H9 (cell line): ENCODE results near the gene PDE4DIP. TPM values are rescaled to one million over a fixed set of nuclear protein-coding genes. Genes with fewer than 3 reads are reported as not detected.
"Not testable (repeated sequence)": the region's sequence is repeated elsewhere in the genome, so short reads cannot be mapped to it uniquely, and the experiment has no call there.

Source experiments
- DNase-seq: peaks from one replicate; pipeline ENCODE4 v3.0.0-alpha.2; 2017
- H2AFZ ChIP-seq: one replicate; pipeline ENCODE4 v1.6.1; 2013; ENCODE audit warnings: mild to moderate bottlenecking, low read length, control low read depth, moderate library complexity
- H2AK5ac ChIP-seq: 2 replicates; pipeline ENCODE4 v1.6.1; 2013; ENCODE audit warnings: low read length, control low read depth, mixed read lengths; ENCODE audit not compliant: insufficient read length
- H2BK120ac ChIP-seq: one replicate; pipeline ENCODE4 v1.6.1; 2013; ENCODE audit warnings: low read depth, mild to moderate bottlenecking, low read length, control low read depth, inconsistent platforms; ENCODE audit not compliant: poor library complexity, severe bottlenecking
- H2BK12ac ChIP-seq: 2 replicates; pipeline ENCODE4 v1.6.1; 2013; ENCODE audit warnings: low read length, control low read depth, mixed read lengths, low read depth; ENCODE audit not compliant: insufficient read length
- H2BK15ac ChIP-seq: 2 replicates; pipeline ENCODE4 v1.6.1; 2013; ENCODE audit warnings: low read depth, low read length, control low read depth
- H2BK20ac ChIP-seq: one replicate; pipeline ENCODE4 v1.6.1; 2013; ENCODE audit warnings: low read depth, mild to moderate bottlenecking, low read length, control low read depth, inconsistent platforms; ENCODE audit not compliant: poor library complexity, severe bottlenecking
- H2BK5ac ChIP-seq: 2 replicates; pipeline ENCODE4 v1.6.1; 2013; ENCODE audit warnings: low read length, control low read depth, mixed read lengths; ENCODE audit not compliant: insufficient read length
- H3K14ac ChIP-seq: 2 replicates; pipeline ENCODE4 v1.6.1; 2013; ENCODE audit warnings: low read length, control low read depth; ENCODE audit not compliant: insufficient read depth
- H3K18ac ChIP-seq: 2 replicates; pipeline ENCODE4 v1.6.1; 2013; ENCODE audit warnings: low read depth, mild to moderate bottlenecking, mixed read lengths, low read length, control low read depth; ENCODE audit not compliant: insufficient read length
- H3K23ac ChIP-seq: 2 replicates; pipeline ENCODE4 v1.6.1; 2013; ENCODE audit warnings: low read length, control low read depth, mixed read lengths, low read depth; ENCODE audit not compliant: insufficient read length
- H3K23me2 ChIP-seq: 2 replicates; pipeline ENCODE4 v1.6.1; 2013; ENCODE audit warnings: low read depth, mild to moderate bottlenecking, mixed read lengths, low read length, control low read depth; ENCODE audit not compliant: insufficient read length, poor library complexity, severe bottlenecking
- H3K27ac ChIP-seq: 2 replicates; pipeline ENCODE4 v1.5.1; 2013; ENCODE audit warnings: low read length, control low read depth, mixed read lengths, low read depth; ENCODE audit not compliant: insufficient read length
- H3K27me3 ChIP-seq: 2 replicates; pipeline ENCODE4 v1.6.1; 2013; ENCODE audit warnings: low read length, control low read depth, inconsistent platforms; ENCODE audit not compliant: insufficient read depth
- H3K4ac ChIP-seq: 2 replicates; pipeline ENCODE4 v1.6.1; 2013; ENCODE audit warnings: low read depth, mild to moderate bottlenecking, control low read depth, inconsistent platforms, low read length, moderate library complexity
- H3K4me1 ChIP-seq: 2 replicates; pipeline ENCODE4 v1.6.1; 2013; ENCODE audit warnings: low read length, control low read depth, inconsistent platforms; ENCODE audit not compliant: insufficient read depth
- H3K4me2 ChIP-seq: 2 replicates; pipeline ENCODE4 v1.6.1; 2013; ENCODE audit warnings: low read length, control low read depth, mixed read lengths; ENCODE audit not compliant: insufficient read length, insufficient read depth
- H3K56ac ChIP-seq: 2 replicates; pipeline ENCODE4 v1.6.1; 2013; ENCODE audit warnings: low read depth, mild to moderate bottlenecking, mixed read lengths, low read length, control low read depth; ENCODE audit not compliant: insufficient read length
- H3K79me1 ChIP-seq: 2 replicates; pipeline ENCODE4 v1.6.1; 2013; ENCODE audit warnings: low read depth, mild to moderate bottlenecking, moderate library complexity, low read length, control low read depth, inconsistent platforms; ENCODE audit not compliant: insufficient read depth, poor library complexity, severe bottlenecking
- H3K79me2 ChIP-seq: 2 replicates; pipeline ENCODE4 v1.6.1; 2013; ENCODE audit warnings: low read length, control low read depth, inconsistent platforms; ENCODE audit not compliant: insufficient read depth
- H3K9ac ChIP-seq: 2 replicates; pipeline ENCODE4 v1.6.1; 2013; ENCODE audit warnings: low read length, control low read depth, mixed read lengths; ENCODE audit not compliant: insufficient read length; ENCODE audit errors: extremely low read depth
- H3K9me3 ChIP-seq: one replicate; pipeline ENCODE4 v1.6.1; 2013; ENCODE audit warnings: low read depth, low read length, inconsistent platforms; ENCODE audit not compliant: control insufficient read depth
- H3T11ph ChIP-seq: one replicate; pipeline ENCODE4 v1.6.1; 2013; ENCODE audit warnings: mild to moderate bottlenecking, low read length, control low read depth, inconsistent platforms
- H4K20me1 ChIP-seq: one replicate; pipeline ENCODE4 v1.6.1; 2013; ENCODE audit not compliant: control insufficient read depth, insufficient read length, insufficient read depth
- H4K5ac ChIP-seq: 2 replicates; pipeline ENCODE4 v1.6.1; 2013; ENCODE audit warnings: low read depth, mild to moderate bottlenecking, mixed read lengths, low read length, control low read depth; ENCODE audit not compliant: insufficient read length
- H4K8ac ChIP-seq: replicated peaks from 2 replicates; pipeline ENCODE4 v1.6.1; 2013; ENCODE audit warnings: low read length, control low read depth, mixed read lengths, low read depth; ENCODE audit not compliant: insufficient read length
- H4K91ac ChIP-seq: 2 replicates; pipeline ENCODE4 v1.6.1; 2013; ENCODE audit warnings: low read depth, mild to moderate bottlenecking, moderate library complexity, mixed read lengths, low read length, control low read depth; ENCODE audit not compliant: insufficient read length
- H3K27ac Mint-ChIP-seq, 3 experiments: 2 replicates in 2 of 3; 3 replicates in 1 of 3; pipeline ENCODE4 v1.8.0; 2020 to 2021; ENCODE audit warnings: mixed read lengths in 3 of 3, mild to moderate bottlenecking in 1 of 3, moderate library complexity in 1 of 3
- H3K27me3 Mint-ChIP-seq: 2 replicates; pipeline ENCODE4 v1.8.0; 2021; ENCODE audit warnings: low read depth, mild to moderate bottlenecking, moderate library complexity, mixed read lengths
- H3K36me3 Mint-ChIP-seq, 3 experiments: 2 replicates in 2 of 3; 3 replicates in 1 of 3; pipeline ENCODE4 v1.8.0; 2020 to 2021; ENCODE audit warnings: low read depth in 3 of 3, mixed read lengths in 3 of 3; ENCODE audit not compliant: insufficient read depth in 1 of 3
- H3K4me1 Mint-ChIP-seq, 2 experiments: 2 replicates each; pipeline ENCODE4 v1.8.0; 2020; ENCODE audit warnings: mixed read lengths in 2 of 2
- H3K4me3 Mint-ChIP-seq, 2 experiments: 2 replicates in 1 of 2; 3 replicates in 1 of 2; pipeline ENCODE4 v1.8.0; 2020 to 2021; ENCODE audit warnings: mild to moderate bottlenecking in 2 of 2, mixed read lengths in 2 of 2, moderate library complexity in 1 of 2
- H3K9me3 Mint-ChIP-seq, 2 experiments: 2 replicates in 1 of 2; 3 replicates in 1 of 2; pipeline ENCODE4 v1.8.0; 2020; ENCODE audit warnings: mild to moderate bottlenecking in 2 of 2, mixed read lengths in 2 of 2, moderate library complexity in 1 of 2
- WGBS: extraction: QIAGEN DNeasy Blood & Tissue Kit; methylation state at CpG from one replicate; pipeline ENCODE4 v1.1.7; 2013; ENCODE audit warnings: missing lambda C conversion rate, low lambda C conversion rate, mixed read lengths; ENCODE audit not compliant: insufficient read length; ENCODE audit errors: extremely low coverage; 5-methylcytosine and 5-hydroxymethylcytosine counted together
- total RNA-seq: library from RNA; stranded (reverse); gene quantifications from 2 replicates; pipeline ENCODE4 v1.2.1, GENCODE V29; 2021

PDE4DIP gene
- total RNA-seq, 1 experiment from 2014 or later, result 15.7 TPM

GRCh38 chr1:148890075-148890568, 45.9 kb downstream of the PDE4DIP start:
- H3K56ac ChIP-seq, H4K8ac ChIP-seq, H3K9me3 Mint-ChIP-seq, H3K4ac ChIP-seq, H4K91ac ChIP-seq, H3T11ph ChIP-seq, DNase-seq, H3K4me2 ChIP-seq, H3K9ac ChIP-seq, H3K14ac ChIP-seq, H2AFZ ChIP-seq, H3K4me1 Mint-ChIP-seq, H2AK5ac ChIP-seq, H4K20me1 ChIP-seq, H4K5ac ChIP-seq, H3K23me2 ChIP-seq, H3K4me3 Mint-ChIP-seq, H3K9me3 ChIP-seq, H3K79me2 ChIP-seq, H3K27me3 ChIP-seq, H2BK5ac ChIP-seq, H3K36me3 Mint-ChIP-seq, H3K27me3 Mint-ChIP-seq, H2BK20ac ChIP-seq, H3K27ac Mint-ChIP-seq, H2BK120ac ChIP-seq, H3K79me1 ChIP-seq, H3K18ac ChIP-seq, H3K27ac ChIP-seq, H3K23ac ChIP-seq, H3K4me1 ChIP-seq, H2BK12ac ChIP-seq, H2BK15ac ChIP-seq: not testable (repeated sequence)
- WGBS, result no CpG with 5 or more reads among the region's 4 CpGs

DNA sequence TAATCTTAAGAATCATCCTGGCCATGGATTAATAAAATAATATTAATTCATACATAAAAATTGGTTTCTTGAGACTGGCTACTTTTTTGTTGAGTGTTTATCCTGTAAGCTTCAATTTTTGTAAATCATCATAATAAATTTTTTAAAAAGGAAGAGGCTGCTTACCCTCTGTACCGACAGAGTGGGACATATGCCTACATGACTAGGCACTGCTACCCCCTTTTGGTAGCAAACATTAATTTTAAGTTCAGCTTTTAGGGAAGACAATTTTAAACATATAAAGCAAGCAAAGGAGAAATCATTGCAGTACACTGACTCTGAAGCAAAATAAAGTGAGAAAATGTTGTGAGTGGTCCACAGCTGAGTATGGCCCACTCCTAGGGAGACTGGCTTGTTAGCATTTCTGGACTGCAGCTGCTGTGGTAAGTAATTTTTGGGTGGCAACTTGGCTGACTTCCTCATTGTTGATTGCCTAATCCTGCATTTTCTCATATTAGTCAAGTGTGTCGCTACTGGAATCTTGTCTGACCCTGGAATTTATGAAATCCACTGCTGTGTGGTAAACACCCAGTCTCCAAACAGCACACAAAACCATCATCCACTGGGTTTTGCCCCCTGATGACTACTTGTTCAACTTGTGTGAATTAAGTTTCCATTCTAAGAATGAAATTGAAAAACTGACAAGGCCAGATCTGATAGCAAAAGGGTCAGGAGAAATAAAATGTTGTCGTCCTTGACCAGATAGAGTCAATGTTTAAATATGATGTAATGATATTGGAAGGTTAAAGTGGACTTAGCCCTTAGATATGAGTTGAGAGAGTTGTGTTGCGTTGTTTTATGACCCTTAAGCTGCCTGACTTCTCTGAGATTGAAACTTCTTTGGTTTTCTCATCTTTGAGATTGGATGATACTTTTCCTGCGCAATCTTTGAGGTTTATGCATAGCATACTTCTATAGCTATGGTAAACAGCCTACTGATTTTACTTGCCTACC, 50.4 kb downstream of the PDE4DIP start:
- H4K5ac ChIP-seq, result not testable (repeated sequence)
- no CpG with 5 or more reads among the region's 5 CpGs for WGBS

More for the DNA sequence above, 50.4 kb downstream of the PDE4DIP start:
- not testable (repeated sequence) for H3K4me3 Mint-ChIP-seq, H3K9ac ChIP-seq, H3K36me3 Mint-ChIP-seq, H3K4me1 ChIP-seq, H3K79me2 ChIP-seq, H3K4ac ChIP-seq, H3K9me3 Mint-ChIP-seq, H4K91ac ChIP-seq, H3T11ph ChIP-seq, H3K27ac ChIP-seq, H2BK5ac ChIP-seq, H3K27ac Mint-ChIP-seq, H2BK120ac ChIP-seq, H3K18ac ChIP-seq, H3K9me3 ChIP-seq, H3K4me1 Mint-ChIP-seq, H2BK20ac ChIP-seq, H3K4me2 ChIP-seq, H2BK15ac ChIP-seq, H4K20me1 ChIP-seq, H2AFZ ChIP-seq, H3K27me3 ChIP-seq, H3K27me3 Mint-ChIP-seq, H3K79me1 ChIP-seq, H3K23ac ChIP-seq, DNase-seq, H2BK12ac ChIP-seq, H4K8ac ChIP-seq, H3K23me2 ChIP-seq, H3K56ac ChIP-seq, H3K14ac ChIP-seq, H2AK5ac ChIP-seq
